ENCODE results near the gene MBD3L3. TPM values are rescaled to one million over a fixed set of nuclear protein-coding genes. Genes with fewer than 3 reads are reported as not detected.
"Not testable (repeated sequence)": the region's sequence is repeated elsewhere in the genome, so short reads cannot be mapped to it uniquely, and the experiment has no call there.

The MBD3L3 gene
- total RNA-seq, 1 donor from 2014 or later: not detected

GRCh38 chr19:7068599-7068998 is 10.1 kb upstream of the MBD3L3 start:
- TF ChIP-seq, protein P1, sequence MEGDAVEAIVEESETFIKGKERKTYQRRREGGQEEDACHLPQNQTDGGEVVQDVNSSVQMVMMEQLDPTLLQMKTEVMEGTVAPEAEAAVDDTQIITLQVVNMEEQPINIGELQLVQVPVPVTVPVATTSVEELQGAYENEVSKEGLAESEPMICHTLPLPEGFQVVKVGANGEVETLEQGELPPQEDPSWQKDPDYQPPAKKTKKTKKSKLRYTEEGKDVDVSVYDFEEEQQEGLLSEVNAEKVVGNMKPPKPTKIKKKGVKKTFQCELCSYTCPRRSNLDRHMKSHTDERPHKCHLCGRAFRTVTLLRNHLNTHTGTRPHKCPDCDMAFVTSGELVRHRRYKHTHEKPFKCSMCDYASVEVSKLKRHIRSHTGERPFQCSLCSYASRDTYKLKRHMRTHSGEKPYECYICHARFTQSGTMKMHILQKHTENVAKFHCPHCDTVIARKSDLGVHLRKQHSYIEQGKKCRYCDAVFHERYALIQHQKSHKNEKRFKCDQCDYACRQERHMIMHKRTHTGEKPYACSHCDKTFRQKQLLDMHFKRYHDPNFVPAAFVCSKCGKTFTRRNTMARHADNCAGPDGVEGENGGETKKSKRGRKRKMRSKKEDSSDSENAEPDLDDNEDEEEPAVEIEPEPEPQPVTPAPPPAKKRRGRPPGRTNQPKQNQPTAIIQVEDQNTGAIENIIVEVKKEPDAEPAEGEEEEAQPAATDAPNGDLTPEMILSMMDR (IDR thresholded peaks at IDR 0.05; ENCODE audit: insufficient read depth, low read length, severe bottlenecking): no peak
- peaks cover 8% of the 10 kb centered on the region for H3K36me3 ChIP-seq (ENCODE audit: control insufficient read depth, insufficient read depth, low read length)
- no peak for FAIRE-seq
- no peak for DNase-seq (ENCODE audit: low read depth)
- no peaks in the 10 kb centered on the region for H3K27me3 ChIP-seq (ENCODE audit: control insufficient read depth, insufficient read depth, low read length)
- peak overlapping the region; percentile 5 for H3K4me3 ChIP-seq (ENCODE audit: low read depth, low read length)

GRCh38 chr19:7067716-7068115 is 9.2 kb upstream of the MBD3L3 start:
- no peak overlapping the region for H3K4me3 ChIP-seq (ENCODE audit: low read depth, low read length)
- H3K36me3 ChIP-seq (ENCODE audit: control insufficient read depth, insufficient read depth, low read length): peaks cover 4% of the 10 kb centered on the region
- no peak for DNase-seq (ENCODE audit: low read depth)
- TF ChIP-seq, protein P1 (IDR thresholded peaks at IDR 0.05; ENCODE audit: insufficient read depth, low read length, severe bottlenecking): no peak
- no peaks in the 10 kb centered on the region for H3K27me3 ChIP-seq (ENCODE audit: control insufficient read depth, insufficient read depth, low read length)
- FAIRE-seq: no peak

DNA sequence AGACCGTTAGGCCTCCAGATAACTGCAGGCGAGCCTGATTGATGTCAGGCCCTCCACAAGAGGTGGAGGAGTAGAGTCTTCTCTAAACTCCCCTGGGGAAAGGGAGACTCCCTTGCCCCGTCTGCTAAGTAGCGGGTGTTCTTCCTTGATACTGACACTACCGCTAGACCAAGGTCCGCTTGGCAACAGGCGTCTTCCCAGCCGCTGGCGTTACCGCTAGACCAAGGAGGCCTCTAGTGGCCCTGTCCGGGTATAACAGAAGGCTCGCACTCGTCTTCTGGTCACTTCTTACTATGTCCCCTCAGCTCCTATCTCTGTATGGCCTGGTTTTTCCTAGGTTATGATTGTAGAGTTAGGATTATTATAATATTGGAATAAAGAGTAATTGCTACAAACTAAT is 8.6 kb upstream of the MBD3L3 start:
- H3K27me3 ChIP-seq (ENCODE audit: control insufficient read depth, insufficient read depth, low read length); H3K4me3 ChIP-seq (ENCODE audit: low read depth, low read length); FAIRE-seq; DNase-seq (ENCODE audit: low read depth); H3K36me3 ChIP-seq (ENCODE audit: control insufficient read depth, insufficient read depth, low read length): not testable (repeated sequence)
- TF ChIP-seq, protein P1 (IDR thresholded peaks at IDR 0.05; ENCODE audit: insufficient read depth, low read length, severe bottlenecking): peak; percentile 3

DNA sequence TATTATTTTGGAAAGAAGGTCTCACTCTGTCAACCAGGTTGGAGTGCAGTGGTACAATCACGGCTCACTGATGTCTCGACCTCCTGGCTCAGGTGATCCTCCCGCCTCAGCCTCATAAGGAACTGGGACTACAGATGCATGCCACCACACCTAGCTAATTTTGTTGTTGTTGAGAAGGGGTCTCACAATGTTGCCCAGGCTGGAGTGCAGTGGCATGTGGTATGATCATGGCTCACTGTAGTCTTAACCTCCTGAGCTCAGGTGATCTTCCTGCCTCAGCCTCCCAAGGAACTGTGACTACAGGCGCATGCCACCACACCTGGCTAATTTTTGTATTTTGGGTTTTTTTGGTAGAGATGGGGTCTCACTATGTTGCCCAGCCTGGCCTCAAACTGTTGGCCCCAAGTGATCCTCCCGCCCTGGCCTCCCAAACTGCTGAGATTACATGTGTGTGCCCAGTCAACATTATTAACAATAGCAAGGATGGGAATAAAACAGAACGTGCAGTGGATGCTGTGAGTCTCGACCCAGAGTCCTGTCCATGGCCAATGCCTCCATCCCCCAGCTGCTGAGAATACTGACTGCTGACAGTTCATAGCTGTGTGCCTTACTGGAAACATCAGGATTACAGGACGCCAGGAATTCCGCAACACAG is 5.4 kb upstream of the MBD3L3 start:
- no peaks in the 10 kb centered on the region for H3K36me3 ChIP-seq (ENCODE audit: control insufficient read depth, insufficient read depth, low read length)
- H3K27me3 ChIP-seq (ENCODE audit: control insufficient read depth, insufficient read depth, low read length): no peaks in the 10 kb centered on the region
- no peak for DNase-seq (ENCODE audit: low read depth)
- TF ChIP-seq, protein P1 (IDR thresholded peaks at IDR 0.05; ENCODE audit: insufficient read depth, low read length, severe bottlenecking): no peak
- no peak overlapping the region for H3K4me3 ChIP-seq (ENCODE audit: low read depth, low read length)
- no peak for FAIRE-seq

GRCh38 chr19:7063339-7063738 is 4.9 kb upstream of the MBD3L3 start:
- TF ChIP-seq, protein P1 (IDR thresholded peaks at IDR 0.05; ENCODE audit: insufficient read depth, low read length, severe bottlenecking): no peak
- Histone ChIP-seq H3K4me3 (ENCODE audit: low read depth, low read length) (no peak overlapping the region), H3K27me3 (ENCODE audit: control insufficient read depth, insufficient read depth, low read length) (no peaks in the 10 kb centered on the region), H3K36me3 (ENCODE audit: control insufficient read depth, insufficient read depth, low read length) (no peaks in the 10 kb centered on the region)
- no peak for FAIRE-seq
- no peak for DNase-seq (ENCODE audit: low read depth)

DNA sequence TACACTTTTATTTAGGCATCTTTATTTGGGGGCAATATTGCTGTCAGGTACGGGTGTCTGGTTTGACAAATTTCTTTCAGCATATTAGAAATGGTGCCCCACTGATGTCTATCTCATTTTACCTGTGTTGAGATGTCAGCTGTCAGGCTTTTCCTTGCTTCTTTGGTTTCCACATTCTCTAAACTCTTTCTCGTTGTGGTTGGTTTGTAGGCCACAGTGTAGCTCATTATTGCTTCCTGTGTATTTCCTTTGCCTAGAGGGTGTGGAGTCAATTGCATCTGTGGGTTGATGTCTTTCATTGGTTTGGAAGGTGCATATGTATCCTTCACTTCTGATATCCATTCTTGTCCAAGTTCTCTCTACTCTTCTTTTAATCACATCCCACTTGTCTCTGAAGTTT is 1.5 kb upstream of the MBD3L3 start:
- H3K27me3 ChIP-seq (ENCODE audit: control insufficient read depth, insufficient read depth, low read length); H3K36me3 ChIP-seq (ENCODE audit: control insufficient read depth, insufficient read depth, low read length); DNase-seq (ENCODE audit: low read depth); H3K4me3 ChIP-seq (ENCODE audit: low read depth, low read length); FAIRE-seq: not testable (repeated sequence)

GRCh38 chr19:7056371-7056770 is 2.1 kb downstream of the MBD3L3 start:
- DNase-seq (ENCODE audit: low read depth); FAIRE-seq; H3K36me3 ChIP-seq (ENCODE audit: control insufficient read depth, insufficient read depth, low read length); H3K27me3 ChIP-seq (ENCODE audit: control insufficient read depth, insufficient read depth, low read length); H3K4me3 ChIP-seq (ENCODE audit: low read depth, low read length): not testable (repeated sequence)

GRCh38 chr19:7055679-7056078 is 2.8 kb downstream of the MBD3L3 start:
- not testable (repeated sequence) for FAIRE-seq; H3K27me3 ChIP-seq (ENCODE audit: control insufficient read depth, insufficient read depth, low read length); H3K4me3 ChIP-seq (ENCODE audit: low read depth, low read length); DNase-seq (ENCODE audit: low read depth); H3K36me3 ChIP-seq (ENCODE audit: control insufficient read depth, insufficient read depth, low read length)

DNA sequence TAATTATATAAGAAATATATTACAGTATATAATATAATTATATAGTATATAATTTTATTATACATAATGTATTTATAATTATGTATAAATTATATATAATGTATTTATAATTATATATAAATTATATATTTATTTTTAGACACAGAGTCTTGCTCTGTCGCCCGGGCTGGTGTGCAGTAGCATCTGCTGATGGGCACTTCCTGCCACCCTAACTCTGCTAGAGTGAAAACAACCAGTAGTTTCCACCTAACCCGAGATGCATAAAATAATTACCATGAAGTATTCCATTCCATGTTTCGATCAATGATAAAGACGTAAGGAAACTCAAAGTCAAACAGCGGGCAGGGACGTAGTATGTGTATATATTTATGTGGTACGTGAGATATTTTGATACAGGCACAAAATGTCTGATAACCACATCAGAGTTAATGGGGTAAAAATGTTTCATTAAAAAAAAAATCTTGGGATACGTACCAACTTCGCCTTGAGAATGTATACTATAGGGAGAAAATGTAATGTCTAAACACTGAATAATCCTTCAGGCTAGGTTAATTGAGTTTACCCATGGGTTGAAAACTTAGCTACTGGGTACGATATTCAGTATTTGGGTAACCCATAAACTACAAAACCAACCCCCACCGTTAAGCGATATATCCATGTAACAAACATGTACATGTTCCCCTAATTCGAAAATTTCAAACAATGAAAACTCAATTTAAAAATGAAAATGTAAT is 3.7 kb downstream of the MBD3L3 start:
- not testable (repeated sequence) for H3K4me3 ChIP-seq (ENCODE audit: low read depth, low read length); H3K27me3 ChIP-seq (ENCODE audit: control insufficient read depth, insufficient read depth, low read length); FAIRE-seq; H3K36me3 ChIP-seq (ENCODE audit: control insufficient read depth, insufficient read depth, low read length); DNase-seq (ENCODE audit: low read depth)
